NCI-H2227 treated with DMSO at 0.1 percent for 48 hours (cell line): ENCODE data around the gene ACTN4.

Source experiments
- DNase-seq: peaks from one replicate; lab custom pipeline; 2025; lab: John Stamatoyannopoulos, UW

ACTN4 gene

DNA sequence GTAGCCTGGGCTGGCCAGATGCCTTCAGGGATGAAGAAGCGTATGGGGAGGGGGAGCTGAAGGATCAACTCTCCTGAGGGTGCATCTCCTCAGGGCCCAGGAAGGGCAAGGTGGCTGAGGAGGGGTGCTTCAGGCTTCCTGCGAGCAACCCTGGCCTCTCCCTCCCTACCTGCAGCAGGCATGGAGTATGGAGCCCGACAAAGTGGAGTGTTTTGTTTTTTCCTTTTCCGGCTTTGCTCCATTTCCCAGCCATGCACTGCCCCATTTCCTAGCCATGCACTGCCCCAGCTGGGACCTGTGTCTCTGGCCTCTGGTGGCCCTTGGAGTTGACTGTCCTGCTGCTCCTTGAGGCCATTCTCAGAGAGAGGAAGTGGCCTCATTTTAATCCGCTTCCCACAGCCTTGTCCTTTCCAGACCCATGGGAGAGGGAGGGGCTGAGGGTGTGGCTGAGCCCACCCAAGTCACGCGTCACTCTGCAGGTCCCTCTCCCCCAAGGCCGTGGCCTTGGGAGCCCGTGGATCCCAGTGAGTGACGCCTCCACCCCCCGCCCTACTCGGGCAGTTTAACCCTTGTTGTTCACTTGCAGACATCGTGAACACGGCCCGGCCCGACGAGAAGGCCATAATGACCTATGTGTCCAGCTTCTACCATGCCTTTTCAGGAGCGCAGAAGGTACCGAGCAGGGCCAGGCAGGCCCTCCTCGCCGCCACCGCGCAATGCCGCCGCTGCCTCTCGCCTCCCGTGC lies 62.4 kb downstream of the ACTN4 start:
- no peak for DNase-seq

DNA sequence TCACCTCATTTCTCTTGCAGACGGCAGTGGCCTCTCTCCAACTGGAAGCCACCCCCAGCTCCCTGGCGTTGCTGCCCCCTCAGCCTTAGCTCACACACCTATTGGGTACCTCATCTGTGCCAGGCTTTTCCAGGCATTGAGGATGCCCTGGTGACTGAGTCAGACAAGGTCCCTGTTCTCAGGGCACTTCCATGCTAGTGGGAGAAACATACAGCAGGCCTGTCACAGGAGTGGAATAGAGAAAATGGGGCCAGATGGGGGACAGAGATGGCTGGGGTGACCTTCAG lies 62.9 kb downstream of the ACTN4 start:
- DNase-seq, result no peak

DNA sequence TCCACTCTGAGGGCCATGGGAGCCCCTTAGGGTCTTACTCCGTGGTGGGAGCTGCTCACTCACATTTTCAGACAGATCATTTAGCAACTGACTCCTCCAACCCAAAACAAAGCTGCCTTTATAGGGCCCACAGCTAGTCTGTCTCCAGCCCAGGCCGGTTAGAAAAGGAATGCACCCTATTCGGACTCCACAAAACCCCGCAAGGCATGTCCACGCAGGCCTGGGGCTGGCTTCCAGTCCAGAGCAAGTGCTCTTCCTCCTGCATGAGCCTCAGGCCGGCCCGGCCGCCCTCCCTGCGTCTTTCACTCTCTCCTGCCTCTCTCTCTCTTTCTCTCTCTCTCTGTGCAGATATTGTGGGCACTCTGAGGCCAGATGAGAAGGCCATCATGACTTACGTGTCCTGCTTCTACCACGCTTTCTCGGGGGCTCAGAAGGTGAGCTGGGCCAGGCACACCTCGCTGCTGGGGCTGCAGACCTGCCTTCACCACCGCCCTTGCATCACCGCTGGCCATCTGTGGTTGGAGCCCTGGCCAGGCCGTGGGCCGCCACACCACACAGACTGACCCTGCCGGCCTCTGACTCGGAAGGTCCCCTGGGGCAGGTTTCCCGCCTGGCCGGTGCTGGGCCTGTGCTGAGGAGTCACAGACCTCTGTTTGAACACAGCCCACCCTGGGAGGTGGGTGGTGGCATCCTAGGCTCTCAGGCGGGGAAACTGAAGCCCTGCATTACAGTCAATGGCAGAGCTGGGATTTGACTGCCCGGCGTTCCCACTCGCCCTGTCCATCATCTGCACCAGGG lies 63.7 kb downstream of the ACTN4 start:
- DNase-seq, result no peak

DNA sequence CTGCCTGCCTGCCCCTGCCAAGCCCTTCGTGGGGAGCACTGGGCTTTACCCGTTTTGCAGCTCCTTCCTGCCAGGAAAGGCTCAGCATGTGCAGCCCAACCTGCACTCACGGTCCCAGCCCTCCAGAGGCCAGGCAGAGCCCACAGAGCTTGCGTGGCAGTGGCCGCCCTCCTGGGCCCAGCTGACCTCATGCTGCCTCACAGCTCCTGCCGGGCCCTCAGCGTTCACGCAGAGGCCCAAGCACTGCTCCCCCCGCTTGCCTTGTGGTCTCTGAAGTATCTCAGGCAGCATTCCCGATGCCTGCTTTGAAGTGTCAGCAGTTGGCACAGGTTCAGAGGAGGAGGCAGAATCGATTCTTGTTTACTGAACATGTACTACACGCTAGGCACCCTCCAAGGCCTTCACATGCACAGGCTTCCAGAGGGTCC lies 64.3 kb downstream of the ACTN4 start:
- no peak for DNase-seq

DNA sequence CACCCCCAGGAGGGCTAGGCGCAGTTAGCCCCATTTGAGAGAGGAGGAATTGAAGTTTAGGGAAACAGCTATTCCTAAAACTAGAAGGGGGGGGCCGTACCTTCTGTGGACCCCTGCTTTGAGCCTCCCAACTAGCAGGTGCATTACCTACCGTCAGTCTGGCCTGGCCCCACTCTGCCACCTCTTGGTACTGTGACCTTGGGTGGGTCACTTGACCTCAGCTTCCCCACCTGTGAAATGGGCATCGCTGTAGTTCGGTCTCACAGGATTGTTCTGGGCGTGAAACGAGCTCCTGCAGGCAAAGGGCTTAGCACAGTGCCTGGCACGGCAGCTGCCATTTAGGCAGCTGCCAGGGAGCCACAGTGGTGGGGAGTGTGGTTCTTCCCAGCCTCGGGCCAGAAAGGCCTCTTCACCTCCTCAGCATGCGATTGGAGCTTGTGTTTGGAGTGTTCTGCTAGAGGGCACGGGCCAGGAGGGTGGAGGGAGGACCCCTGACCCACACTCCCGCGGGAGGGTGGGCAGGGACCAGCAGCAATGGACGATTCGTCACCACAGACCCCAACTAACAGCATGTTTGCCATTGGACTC lies 64.8 kb downstream of the ACTN4 start:
- DNase-seq, result no peak

DNA sequence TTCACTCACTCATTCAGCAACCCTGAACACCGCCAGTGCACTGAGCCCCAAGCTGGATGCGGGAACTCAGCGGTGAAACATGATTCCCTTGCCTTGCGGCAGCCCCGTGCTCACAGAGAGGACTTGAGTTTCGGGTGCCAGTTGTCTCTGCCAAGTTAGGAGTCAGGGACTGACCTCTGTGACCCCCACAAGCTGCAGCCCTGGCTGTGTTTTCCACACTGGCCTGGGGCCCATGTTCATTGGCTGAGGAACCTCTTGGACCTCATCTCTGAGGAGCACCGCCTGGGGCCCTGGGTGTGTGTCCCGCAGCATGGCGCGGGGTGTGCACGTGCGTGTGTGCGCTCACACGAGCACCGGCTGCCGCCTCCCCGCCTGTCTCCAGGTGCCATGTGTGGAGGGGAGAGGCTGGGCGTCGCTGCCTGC lies 65.8 kb downstream of the ACTN4 start:
- DNase-seq, result no peak

DNA sequence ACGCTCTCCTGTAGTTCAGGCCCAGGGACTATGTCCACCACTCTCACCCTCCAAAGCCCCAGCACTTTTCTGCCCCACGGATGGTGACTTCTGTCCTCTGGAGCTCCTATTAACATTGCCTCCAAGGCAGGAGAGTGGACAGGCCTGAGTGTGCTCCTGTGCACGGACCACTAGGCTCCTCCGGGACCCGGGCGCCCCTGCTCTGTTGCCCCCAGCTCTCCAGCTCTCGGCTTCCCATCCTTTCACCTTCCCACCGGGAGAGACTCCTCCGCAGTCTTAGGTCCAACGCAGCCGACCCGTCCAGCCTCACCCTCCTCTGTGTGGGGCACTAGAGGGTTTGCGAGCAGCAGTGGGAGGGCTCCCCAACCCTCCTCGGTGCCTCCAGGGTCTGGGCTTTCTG lies 66.4 kb downstream of the ACTN4 start:
- DNase-seq, result no peak

DNA sequence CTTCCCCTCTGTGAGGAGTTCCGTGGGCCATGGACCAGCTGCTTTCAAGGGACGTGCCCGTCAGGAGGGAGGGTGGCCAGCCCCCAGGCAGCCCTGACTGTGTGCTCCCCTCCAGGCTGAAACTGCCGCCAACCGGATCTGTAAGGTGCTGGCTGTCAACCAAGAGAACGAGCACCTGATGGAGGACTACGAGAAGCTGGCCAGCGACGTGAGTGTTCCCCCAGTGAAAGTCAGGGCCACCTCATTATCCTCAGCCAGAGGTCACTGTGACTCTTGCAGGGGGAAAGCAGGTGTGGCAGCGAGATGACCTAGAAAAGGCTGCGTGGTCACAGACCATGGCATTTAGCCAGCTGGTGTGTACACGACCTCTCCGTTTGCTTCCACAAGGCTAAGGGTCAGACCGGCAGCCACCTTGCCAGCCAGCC lies 66.9 kb downstream of the ACTN4 start:
- no peak for DNase-seq

DNA sequence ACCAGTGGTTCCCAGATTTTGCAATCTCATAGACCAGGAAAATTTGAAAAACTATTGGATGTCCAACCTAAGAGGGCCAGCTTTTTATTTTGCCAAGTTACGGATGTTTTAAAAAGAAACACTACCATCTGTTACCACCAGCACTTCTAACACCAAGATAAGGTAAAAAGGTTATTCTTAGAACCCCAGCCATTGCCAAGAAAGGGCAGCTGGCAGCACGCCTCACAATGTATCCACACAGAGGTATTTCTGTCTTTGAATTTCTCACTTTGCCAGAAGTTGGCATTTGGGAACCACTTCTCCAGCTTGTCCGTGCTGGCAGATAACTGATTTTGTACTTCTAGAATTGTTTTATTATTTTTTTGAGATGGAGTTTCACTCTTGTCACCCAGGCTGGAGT lies 68.1 kb downstream of the ACTN4 start:
- no peak for DNase-seq

DNA sequence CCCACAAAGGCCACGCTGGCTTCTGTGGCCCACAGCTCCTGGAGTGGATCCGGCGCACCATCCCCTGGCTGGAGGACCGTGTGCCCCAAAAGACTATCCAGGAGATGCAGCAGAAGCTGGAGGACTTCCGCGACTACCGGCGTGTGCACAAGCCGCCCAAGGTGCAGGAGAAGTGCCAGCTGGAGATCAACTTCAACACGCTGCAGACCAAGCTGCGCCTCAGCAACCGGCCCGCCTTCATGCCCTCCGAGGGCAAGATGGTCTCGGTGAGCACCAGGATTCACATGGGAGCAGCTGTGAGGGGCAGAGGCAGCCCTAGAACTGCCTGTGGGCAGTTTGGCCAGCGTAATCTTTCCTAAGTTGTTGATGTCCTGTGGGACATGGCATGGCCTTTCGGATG lies 69.6 kb downstream of the ACTN4 start:
- no peak for DNase-seq

DNA sequence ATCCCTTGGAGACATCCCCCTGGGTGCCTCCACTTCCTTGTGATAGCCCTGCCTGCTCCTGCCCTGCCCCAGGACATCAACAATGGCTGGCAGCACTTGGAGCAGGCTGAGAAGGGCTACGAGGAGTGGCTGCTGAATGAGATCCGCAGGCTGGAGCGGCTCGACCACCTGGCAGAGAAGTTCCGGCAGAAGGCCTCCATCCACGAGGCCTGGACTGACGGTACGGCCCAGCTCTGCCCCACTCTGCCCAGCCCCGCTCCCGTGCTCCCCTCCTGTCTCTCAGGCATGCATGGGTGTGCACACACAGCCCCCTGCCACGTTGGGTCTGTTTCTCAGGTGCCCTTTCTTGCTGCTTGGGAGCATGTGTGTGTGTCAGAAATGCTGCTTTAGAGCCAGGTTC lies 70.4 kb downstream of the ACTN4 start:
- no peak for DNase-seq

DNA sequence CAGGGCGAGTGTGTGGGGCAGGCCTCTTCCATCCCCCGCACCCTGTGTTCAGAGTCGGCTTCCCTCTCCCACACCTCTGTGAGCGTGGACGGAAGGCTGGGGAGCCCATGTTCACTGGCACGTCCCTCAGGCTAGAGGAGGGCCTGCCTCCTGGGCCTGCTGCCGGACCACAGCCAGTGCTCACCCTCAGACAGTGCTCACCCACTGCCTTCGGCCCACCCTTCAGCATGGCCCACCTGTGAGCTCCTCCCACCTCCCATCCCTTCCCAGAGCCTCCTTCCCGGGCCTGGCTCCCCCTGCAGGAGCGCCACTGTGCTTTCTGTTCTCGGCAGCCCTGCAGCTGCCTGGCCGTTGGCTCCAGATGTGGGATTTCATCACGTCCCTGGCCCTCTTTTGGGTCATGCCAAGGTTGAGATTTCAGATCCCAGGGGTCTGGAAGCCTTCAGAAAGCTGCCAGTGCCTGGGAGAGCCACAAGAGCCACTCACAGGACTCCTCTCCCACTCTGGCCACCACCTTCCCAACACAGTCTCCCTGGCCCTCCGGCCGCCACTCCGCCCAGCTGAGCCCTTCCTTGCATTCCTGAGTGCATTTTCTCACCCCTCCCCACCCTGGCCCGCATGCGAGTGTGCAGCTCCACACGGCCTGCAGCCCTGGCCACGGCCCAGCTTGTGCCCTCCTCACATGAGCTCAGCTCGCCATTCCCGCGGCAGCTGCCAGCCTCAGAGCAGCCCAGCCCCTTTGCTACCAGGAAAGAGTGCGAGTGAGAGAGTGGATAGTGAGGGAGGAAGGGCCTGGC lies 71.5 kb downstream of the ACTN4 start:
- no peak for DNase-seq

DNA sequence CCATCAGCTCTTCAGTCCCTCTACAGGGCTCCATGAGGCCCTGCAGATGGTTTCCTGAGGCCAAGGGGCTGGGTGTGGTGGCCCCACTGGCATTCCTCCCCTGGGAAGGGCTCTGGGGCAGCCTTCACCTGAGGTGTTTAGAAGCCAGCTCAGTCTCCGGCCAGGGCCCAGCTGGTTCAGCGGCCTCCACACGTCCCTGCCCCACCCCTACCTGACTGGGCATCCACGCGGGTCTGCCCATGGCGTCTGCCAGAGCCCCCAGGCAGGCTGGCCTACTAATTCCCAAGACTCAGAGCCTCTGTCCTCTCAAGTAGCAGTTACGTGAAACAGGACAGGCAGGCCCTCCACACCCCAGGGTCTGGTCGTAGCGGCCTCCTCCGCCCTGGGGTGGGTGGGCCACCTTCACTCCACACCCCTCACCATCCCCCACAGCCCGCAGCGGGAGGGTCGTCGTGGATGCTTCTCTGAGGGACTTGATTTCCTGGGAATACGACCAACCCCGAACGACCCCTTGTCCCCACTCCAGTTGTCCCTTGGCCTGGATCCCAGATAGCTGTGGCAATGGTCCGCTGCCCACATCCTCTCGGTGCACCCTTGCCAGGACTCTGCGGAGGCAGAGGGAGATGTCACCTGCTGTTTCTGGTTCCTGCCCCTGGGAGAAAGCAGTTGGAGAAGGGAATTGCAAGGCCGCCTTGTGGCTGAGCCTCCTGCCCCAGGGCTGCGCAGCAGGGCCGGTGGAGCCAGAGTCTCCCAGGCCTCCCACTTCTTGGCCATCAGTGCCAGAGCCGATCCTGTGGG lies 72.5 kb downstream of the ACTN4 start:
- no peak for DNase-seq

DNA sequence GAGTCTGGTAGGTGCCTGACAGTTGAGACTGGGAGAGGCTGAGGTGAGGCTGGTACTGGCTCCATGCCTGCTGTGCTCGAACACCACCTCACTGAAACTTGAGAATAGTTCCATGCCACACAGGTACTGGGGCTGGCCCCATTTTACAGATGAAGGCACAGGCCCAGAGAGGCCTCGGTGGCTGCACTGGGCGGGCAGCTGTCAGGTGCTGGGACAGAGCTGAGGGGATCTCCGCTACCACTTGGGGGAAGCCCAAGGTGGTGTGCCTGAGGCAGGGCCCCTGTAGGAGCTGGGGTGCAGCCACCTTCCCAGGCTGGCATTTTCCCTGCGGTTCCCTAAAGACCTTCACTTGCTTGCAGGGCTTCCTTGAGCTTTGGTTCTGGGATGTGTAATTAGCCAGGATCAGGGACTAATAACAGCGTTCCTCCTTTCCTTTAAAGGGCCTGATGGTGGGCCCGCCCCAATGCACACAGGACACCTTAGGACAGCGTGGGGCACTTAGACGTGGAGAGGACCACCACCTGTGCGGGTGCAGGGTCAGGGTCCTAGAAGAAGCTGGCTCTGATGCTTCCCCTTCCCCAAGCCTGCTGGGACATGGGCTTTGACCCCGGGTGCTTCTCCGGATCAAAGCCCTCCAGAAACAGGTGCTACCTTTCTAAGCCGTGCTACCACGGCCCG lies 73.2 kb downstream of the ACTN4 start:
- DNase-seq, result no peak

DNA sequence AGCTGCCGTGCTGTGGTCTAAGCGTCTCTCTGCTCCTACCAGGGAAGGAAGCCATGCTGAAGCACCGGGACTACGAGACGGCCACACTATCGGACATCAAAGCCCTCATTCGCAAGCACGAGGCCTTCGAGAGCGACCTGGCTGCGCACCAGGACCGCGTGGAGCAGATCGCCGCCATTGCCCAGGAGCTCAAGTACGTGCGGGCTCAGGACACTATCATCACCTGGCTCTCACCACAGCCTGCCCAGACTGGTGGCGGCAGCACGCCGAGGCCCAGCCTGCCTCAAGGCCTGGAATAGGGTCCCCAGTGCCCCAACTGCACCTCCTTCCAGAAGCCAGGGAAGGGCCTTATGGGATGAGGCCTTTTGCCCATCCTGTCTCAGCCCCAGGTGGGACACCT lies 74.0 kb downstream of the ACTN4 start:
- no peak for DNase-seq

DNA sequence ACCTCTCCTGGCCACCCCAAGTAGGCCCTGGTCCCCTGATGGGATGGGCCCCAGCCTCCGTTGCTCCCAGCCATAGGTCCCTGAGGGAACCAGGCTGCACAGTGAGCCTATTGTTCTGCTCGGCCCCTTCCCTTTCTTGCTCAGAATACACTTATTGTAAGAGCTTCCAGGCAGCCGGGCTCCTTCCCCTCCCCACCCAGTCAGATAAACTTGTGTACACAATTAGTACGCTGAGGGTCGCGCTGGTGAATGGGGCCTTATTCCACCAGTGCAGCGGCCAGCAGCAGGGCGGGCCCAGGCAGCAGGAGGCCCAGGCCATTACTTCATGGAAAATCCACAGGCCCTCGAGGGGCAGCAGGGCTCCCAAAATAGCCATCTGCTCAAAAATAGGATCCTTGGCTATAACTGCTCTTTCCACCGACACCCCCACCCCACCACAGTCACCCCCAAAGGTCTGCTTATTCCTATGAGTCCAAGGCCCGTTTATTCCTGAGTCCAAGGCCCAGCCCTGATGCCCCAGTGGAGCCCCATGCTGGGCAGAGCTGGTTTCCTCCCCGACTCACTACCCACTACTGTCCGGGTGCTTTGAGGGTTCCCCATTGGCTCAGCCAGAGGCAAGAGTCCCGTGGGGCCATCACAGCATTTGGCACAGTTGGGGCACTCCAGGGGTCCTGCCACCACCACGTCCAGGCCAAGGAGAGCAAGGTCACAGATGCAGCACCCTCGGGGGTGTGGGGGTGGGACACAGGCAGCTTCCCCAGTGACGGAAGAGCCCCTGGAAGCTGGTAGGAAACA lies 74.7 kb downstream of the ACTN4 start:
- peak; percentile 85 for DNase-seq

DNA sequence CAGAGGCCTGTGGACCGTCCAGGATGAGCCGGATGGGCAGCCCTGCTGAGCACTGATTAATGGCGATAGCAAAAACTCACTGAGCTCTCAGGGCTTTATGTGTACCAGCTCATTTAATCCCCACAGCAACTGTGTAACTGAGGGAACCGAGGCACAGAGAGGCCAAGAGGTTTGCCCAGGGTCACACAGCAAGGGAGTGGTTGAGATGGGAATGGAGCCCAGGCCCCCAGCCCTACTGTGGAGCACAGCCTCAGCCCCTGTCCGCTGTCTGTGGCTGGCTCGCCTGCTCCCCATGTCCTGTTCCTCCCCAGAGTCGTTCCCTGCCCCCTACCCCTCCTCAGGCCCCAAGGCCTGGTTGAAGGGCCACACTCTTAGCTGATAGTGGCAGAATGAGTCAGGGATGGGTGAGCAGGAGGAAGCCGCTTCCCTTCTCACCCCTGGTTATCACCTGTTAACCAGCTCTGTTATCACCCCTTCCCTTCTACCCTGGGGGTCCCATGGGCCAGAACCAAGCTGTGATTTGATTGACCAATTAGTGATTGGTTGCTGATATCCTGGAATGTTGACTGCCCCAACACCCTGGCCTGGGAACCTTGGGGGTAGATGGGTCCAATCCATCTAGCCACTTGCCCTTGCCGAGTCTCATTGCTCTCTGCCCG lies 75.6 kb downstream of the ACTN4 start:
- DNase-seq, result no peak

DNA sequence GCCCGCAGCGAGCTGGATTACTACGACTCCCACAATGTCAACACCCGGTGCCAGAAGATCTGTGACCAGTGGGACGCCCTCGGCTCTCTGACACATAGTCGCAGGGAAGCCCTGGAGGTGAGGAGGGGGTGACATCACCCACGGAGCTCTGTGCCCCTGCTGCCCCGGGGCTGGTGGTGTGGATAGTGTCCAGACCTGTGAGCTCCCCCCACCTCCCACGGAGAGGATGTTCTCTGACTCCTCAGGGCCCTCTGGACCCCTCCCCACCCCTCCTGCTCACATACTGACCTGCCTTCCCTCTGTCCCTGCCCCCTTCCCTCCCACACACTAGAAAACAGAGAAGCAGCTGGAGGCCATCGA lies 76.1 kb downstream of the ACTN4 start:
- no peak for DNase-seq

DNA sequence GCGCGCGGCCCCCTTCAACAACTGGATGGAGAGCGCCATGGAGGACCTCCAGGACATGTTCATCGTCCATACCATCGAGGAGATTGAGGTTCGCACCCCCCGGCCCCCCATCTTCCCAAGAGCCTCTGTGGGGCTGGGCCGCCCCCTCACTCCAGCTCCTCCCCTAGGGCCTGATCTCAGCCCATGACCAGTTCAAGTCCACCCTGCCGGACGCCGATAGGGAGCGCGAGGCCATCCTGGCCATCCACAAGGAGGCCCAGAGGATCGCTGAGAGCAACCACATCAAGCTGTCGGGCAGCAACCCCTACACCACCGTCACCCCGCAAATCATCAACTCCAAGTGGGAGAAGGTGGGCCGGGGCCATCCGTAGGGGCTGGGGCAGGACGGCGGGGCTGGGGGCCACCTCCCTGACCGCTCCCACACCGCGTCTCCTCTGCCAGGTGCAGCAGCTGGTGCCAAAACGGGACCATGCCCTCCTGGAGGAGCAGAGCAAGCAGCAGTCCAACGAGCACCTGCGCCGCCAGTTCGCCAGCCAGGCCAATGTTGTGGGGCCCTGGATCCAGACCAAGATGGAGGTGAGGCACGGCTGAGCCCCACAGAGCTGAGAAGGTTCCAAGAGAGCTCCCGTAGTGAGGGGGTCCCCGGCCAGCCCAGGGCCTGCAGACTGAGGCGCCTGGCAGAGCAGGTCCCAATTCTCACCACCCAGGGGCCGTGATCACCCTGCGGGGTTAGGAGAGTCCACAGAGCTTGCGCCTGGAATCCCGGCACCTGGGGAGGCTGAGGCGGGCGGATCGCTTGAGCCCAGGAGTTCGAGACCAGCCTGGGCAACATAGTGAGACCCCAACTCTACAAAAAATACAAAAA lies 76.8 kb downstream of the ACTN4 start:
- DNase-seq, result no peak
